ENCODE data around the gene CHMP5.

CHMP5 gene

GRCh38 chr9:33264473-33265177 is at the start of gene CHMP5, which contains the start of gene BAG1:
CHMP5 (plus strand) TSS chr9:33265049; CDS start chr9:33265079, 30 bp downstream.
BAG1 (minus strand) TSS chr9:33264708.
- H3K4me3 ChIP-seq, result peak within 1 kb of the TSS; percentile 53 to 97 (median 83)
- peak within 1 kb of the TSS; percentile 67 to 98 (median 95) for H3K27ac ChIP-seq

DNA sequence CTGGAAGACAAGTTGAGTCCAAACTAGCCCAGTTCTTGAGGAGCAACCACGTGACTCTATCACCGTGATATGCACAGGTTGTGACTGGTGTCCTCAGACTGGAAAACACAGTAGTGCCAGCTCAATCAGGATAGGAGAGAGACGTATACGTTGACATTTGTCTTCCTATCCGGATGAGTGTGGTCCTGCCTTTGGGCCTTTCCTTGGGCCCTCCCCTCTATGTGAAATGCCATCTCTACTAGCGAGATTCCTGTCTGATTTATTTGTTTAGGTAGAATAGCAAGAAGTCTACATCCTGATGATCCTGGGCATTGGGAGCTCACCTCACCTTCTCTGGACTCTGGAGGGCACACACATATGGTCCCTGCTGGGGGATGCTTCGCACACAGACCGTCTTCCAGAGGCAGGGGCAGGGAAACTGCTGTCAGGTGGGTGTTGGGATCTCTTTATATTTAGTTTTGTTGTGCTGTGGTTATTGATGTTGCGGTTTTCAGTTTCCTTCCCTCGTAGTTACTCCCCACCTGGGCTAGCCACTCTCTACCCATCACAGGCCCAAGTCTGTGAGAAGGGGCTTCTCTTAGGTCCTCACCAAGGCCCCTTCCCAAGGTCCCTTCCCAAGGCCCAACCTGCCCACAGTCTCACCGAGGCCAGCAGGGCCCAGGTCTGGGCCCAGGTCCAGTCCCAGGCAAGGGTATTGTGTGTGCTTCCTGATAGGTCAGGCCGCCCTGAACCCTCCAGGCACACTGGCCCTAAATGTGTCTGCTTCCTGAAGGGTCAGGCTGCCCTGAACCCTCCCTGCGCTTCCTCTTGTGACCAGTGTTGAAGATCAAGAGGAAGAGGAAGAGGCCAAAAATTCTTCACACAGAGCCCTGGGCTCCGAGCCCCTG is 43.9 kb upstream of the CHMP5 start:
- Histone ChIP-seq H3K4me3 (no peak overlapping the region), H3K27ac (no peak overlapping the region)

- H3K27ac ChIP-seq, result no peak overlapping the region
- no peak overlapping the region for H3K4me3 ChIP-seq
Observed at GRCh38 chr9:33221568-33221884, 43.3 kb upstream of the CHMP5 start.

GRCh38 chr9:33222031-33222430 is 42.8 kb upstream of the CHMP5 start:
- Histone ChIP-seq H3K4me3 (no peak overlapping the region), H3K27ac (no peak overlapping the region)

GRCh38 chr9:33223696-33224095 is 41.2 kb upstream of the CHMP5 start:
- H3K27ac ChIP-seq, result no peak overlapping the region
- no peak overlapping the region for H3K4me3 ChIP-seq

GRCh38 chr9:33225319-33226147 is 39.3 kb upstream of the CHMP5 start:
- Histone ChIP-seq H3K27ac (peak overlapping the region in 9 of 21 experiments; percentile 8 to 67 (median 32)), H3K4me3 (no peak overlapping the region)

DNA sequence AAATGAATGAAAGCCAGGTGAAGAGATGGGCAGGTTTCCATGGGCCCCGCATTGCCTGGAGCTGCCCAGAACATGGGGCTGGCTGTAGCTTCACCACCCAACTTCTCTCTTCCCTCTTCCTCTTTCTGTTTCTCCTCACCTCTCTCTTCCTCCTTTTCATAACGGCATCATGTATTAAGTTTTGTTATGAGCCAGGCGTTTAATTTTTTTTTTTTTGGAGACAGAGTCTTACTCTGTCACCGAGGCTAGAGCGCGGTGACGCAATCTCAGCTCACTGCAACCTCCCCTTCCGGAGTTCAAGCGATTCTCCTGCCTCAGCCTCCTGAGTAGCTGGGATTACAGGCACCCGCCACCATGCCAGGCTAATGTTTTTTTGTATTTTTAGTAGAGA is 37.8 kb upstream of the CHMP5 start:
- Histone ChIP-seq H3K4me3 (no peak overlapping the region), H3K27ac (peak overlapping the region in 10 of 21 experiments; percentile 31 to 70 (median 51))

- H3K4me3 ChIP-seq, result no peak overlapping the region
- H3K27ac ChIP-seq, result peak overlapping the region in 8 of 21 experiments; percentile 14 to 78 (median 60)
Observed at GRCh38 chr9:33227741-33228140, 37.1 kb upstream of the CHMP5 start.

DNA sequence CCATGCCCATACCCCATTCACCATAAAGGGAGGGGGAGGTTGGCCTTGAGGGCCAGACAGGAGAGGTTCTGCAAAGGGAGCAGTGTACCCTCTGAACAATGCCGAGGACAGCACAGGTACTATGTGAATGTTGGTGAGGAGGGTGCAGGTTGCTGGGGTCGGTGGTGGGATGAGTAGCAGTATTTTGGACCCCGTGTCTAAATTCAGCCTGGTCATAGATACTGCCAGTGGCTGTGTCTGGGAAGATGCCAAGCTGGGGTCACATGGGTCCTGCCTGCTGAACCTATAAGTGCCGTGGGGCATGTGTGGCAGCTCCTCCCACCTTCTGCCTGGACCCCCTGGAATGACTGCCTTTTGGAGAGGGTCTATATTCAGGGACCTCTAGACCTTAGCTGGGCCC is 36.2 kb upstream of the CHMP5 start:
- Histone ChIP-seq H3K4me3 (no peak overlapping the region), H3K27ac (peak overlapping the region in 14 of 21 experiments; percentile 15 to 78 (median 53))

DNA sequence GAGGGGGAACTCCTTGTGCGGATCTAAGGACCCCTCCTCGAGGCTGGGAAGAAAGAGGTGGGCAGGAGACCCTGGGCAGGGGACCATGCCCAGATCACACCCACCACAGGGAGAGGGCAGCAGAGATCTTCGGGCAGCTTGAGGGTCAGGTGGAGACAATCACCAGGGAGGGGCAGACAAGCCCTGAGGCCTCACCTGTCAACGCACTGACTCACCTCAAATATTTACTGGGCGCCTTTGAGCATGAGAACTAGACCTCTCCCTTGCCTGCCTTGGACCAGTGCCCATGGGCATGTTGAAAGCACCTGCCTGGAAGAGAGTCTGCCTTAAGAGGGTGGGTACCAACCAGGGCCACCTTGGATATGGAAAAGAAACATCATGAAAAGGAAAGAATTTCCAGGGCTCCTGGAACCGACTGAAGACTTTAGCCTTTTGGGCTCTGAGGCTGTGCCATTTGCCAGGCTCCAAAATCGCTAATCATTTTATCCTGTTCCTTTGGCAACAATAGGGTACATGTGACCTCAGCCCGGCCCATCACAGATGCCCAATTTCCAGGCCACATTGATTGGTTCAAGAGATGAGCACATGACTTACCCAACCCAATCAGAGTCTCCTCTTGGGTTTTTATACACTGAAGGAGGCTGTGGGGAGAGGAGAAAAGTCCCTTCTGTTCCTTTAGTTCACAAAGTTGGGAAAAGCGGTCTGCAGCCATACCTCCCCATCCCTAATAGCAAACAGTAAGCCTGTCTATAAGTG is 35.3 kb upstream of the CHMP5 start:
- peak overlapping the region in 17 of 21 experiments; percentile 2 to 78 (median 60) for H3K27ac ChIP-seq
- H3K4me3 ChIP-seq, result no peak overlapping the region

DNA sequence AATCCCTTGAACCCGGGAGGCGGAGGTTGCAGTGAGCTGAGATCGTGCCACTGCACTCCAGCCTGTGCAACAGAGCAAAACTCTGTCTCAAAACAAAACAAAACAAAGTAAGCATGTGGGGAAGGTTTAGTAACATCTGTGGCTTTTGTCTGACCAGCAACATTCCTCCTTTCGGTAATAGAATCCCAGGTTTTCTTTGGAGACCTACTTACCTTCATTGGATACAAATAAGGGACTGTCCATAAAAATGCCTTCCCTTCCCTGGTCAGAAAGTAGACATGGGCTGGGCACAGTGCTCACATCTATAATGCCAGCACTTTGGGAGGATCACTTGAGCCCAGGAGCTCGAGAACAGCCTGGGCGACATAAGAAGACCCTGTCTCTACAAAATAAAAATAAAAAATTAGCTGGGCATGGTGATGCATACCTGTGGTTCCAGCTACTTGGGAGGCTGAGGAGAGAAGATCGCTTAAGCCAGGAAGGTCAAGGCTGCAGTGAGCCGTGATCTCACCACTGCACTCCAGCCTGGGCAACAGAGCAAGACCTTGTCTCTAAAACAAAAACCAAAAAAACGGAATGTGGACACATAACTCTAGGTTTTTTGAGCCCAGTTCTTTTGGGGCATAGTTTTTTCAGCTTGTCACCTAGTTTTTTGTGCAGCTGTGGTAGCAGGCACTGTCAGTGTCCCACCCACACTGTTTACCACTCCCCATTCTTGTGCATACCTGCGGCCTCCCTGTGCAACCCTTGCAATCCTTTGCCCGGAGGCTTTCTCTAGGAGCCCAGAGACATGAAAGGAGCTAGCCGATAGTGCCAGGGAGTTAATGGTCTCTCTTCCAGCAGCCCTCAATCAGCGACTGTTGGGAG is 33.9 kb upstream of the CHMP5 start:
- H3K4me3 ChIP-seq, result no peak overlapping the region
- H3K27ac ChIP-seq, result peak overlapping the region in 14 of 21 experiments; percentile 19 to 78 (median 58)

DNA sequence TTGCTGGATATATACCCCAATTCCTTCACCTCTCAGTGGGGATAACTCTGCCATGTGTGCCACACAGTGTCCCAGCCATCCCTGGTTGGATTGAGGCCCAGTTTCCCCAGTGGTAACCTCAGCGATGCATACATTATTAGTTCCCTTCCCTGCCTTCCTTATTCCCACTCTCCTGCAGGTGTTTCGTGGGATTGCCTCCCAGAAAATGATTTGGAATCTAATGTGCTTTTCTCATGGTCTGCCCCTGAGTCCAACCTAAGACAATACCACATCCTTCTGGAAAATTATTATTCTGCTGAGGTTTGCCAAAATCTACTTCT is 33.3 kb upstream of the CHMP5 start:
- H3K4me3 ChIP-seq, result no peak overlapping the region
- H3K27ac ChIP-seq, result peak overlapping the region in 8 of 21 experiments; percentile 2 to 78 (median 46)

DNA sequence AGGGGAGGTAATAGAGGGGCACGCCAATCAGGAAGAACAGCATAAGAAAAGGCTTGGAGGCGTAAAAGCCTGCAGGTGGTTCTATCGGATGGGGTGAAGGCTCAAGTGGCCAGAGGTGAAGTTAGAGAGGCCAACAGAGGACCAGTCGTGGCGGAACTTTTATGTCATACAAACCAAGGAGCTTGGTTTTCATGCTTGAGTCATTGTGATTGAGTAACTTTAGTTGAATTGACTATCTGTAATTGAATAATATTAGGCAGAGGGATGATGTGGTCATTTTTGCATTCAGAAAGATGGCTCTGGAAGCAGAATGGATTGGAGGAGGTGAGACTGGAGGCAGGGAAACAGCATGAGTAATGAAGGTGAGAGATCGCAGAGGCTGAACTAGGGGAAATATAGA is 32.0 kb upstream of the CHMP5 start:
- peak overlapping the region in 10 of 21 experiments; percentile 38 to 83 (median 78) for H3K27ac ChIP-seq
- H3K4me3 ChIP-seq, result no peak overlapping the region

DNA sequence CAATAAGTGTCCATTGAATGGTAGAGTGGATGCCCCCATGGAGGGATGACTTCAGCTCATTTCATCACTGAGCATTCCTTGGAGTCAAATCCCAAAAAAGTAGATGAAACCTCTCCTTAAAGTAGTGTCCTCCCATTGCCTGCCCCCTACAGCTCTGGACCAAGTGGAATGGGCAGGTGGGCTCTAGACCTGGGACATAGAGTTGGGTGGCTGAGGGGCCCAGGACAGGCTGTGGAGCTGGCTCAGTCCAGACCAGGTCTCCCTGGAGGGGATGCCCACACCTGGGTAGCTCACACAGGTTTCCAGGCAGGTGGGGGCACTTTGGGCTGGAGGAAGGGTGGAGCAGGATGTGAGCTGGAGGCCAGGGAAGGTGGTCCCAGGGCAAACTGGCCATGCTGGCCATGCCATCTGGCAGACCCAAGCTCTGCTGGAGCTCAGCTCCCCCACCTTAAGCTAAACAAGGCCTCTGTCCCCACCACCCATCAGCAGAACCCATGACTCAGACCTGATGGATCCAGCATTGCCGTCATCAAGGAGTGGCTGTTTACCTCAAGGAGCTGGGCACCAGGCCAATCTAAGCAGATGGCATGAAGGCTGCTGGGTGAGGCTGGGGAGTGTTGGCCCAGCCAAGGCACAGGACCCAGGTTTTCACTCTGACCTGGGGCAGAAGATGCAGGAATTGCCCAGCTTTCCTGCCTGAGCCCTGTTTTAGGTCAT is 31.1 kb upstream of the CHMP5 start:
- no peak overlapping the region for H3K4me3 ChIP-seq
- peak overlapping the region in 19 of 21 experiments; percentile 17 to 83 (median 76) for H3K27ac ChIP-seq

DNA sequence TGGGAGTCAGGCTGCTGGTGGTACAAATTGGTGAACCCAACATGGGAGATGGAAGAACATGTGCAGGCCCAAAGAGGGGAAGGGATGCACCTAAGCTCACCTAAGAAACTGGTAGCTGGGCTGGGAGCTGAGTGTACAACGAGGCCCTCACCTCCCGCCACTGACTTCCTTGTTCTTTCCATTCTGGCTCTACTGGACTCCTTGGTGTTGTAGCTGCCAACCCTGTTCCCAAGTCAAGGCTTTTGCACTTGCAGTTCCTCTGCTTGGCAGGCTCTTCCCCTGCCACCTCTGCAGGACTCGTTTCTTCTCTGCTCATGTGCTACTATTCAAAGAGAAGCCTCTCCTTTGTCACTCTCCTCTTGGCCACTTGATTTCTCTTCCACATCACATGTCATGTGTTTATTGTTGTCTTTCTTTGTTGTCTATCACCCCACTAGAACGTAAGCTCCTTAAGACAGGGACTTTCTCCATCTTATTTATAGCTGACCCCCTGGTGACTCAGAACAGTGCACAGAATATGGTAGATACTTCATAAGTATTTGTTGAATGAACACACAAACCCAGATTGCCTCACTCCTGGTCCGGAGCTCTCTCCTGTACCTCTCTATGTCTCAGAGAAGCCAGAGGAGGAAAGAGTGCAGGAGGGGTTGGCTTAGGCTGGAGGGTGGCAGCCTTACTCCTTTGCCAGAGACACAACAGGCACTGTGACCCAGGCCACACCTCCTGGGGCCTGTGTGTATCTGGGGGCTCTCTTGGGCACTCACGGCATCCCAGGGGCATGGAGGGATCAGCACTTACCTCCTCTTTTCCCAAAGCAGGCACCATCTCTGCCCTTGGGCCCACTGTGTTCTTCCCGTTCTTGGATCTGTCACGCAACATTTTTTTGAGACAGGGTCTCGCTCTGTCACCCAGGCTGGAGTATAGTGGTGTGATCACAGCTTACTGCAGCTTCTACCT is 30.1 kb upstream of the CHMP5 start:
- H3K4me3 ChIP-seq, result no peak overlapping the region
- H3K27ac ChIP-seq, result peak overlapping the region in 19 of 21 experiments; percentile 17 to 82 (median 73)

- Histone ChIP-seq H3K27ac (no peak overlapping the region), H3K4me3 (no peak overlapping the region)
Observed at GRCh38 chr9:33236571-33236970, 28.3 kb upstream of the CHMP5 start.

- no peak within 1 kb of the TSS for H3K27ac ChIP-seq
- H3K4me3 ChIP-seq, result no peak within 1 kb of the TSS
Observed at GRCh38 chr9:33239921-33240320, 24.9 kb upstream of the CHMP5 start, which contains the start of gene SPINK4. SPINK4 (plus strand) TSS chr9:33240167; CDS start chr9:33240209, 42 bp downstream.
